Colonic mucosa (tissue), 4 donors: ENCODE measurements around the gene NKAIN2. TPM values are rescaled to one million over a fixed set of nuclear protein-coding genes. Genes with fewer than 3 reads are reported as not detected.
"Not testable (repeated sequence)": the region's sequence is repeated elsewhere in the genome, so short reads cannot be mapped to it uniquely, and the experiment has no call there.

Experiments
- DNase-seq: peaks from one replicate; pipeline ENCODE4 v3.0.0-alpha.2; 2020
- H3K27ac ChIP-seq: fragments of 200-600 bp; one replicate; pipeline ENCODE4 v1.8.0; 2021
- H3K27me3 ChIP-seq: fragments of 200-600 bp; one replicate; pipeline ENCODE4 v1.8.0; 2021
- H3K36me3 ChIP-seq: fragments of 200-600 bp; one replicate; pipeline ENCODE4 v1.8.0; 2021
- H3K4me1 ChIP-seq: fragments of 200-600 bp; one replicate; pipeline ENCODE4 v1.8.0; 2021; ENCODE audit warnings: mild to moderate bottlenecking
- H3K4me3 ChIP-seq: fragments of 200-600 bp; one replicate; pipeline ENCODE4 v1.8.0; 2021
- H3K9ac ChIP-seq, 2 donors: one replicate each; pipeline ENCODE4 v1.7.0; 2013; ENCODE audit warnings: control low read depth in 2 of 2, low read depth in 2 of 2, low read length in 2 of 2
- H3K9me3 ChIP-seq: fragments of 200-600 bp; one replicate; pipeline ENCODE4 v1.8.0; 2021
- intact Hi-C: fragments of 100-400 bp; cut with DNase I; formaldehyde crosslinking; loops from one replicate; pipeline ENCODE4 v1.14.1; 2022
- total RNA-seq, 2 donors: library from RNA; stranded (reverse); fragmentation: NEBNext Ultra II Directional in 1 of 2; extraction: Animal tissue kit (Norgen Biotek cat#: 25700) in 1 of 2; gene quantifications; one replicate each; pipeline ENCODE4 v1.2.1, GENCODE V29; 2021
- TF ChIP-seq, protein P1 (sequence below): fragments of 200-600 bp; IDR thresholded peaks from one replicate; pipeline ENCODE4 v1.8.0; 2022; ENCODE audit warnings: antibody characterized with exemption, mild to moderate bottlenecking
- donor health status: healthy.
- donor health status: DM: no; HTN: no; CAD: no.
- donor health status: DM: no; HTN: no; CAD: no.

Gene NKAIN2
- total RNA-seq, 2 donors from 2014 or later = 0.21 TPM; not detected in 1

DNA sequence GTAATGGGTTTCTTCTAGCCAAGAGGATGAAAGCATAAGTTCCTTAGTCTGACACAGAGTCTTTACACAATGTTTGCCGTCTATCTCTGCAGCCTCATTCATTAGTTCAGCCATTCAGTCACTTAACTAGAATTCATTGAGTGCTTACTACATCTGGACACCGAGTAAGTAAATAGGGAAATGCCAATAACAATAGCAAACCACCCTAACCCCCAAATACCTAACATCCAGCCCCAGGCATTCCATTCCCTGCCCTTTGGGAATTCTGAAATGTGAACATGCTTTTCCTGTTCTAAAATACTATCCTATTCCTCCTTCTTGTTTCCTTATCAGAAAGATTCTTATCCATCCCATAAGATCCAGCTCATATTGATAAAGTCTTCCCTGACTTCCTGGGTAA lies 881.0 kb downstream of the NKAIN2 start:
- TF ChIP-seq, protein P1, sequence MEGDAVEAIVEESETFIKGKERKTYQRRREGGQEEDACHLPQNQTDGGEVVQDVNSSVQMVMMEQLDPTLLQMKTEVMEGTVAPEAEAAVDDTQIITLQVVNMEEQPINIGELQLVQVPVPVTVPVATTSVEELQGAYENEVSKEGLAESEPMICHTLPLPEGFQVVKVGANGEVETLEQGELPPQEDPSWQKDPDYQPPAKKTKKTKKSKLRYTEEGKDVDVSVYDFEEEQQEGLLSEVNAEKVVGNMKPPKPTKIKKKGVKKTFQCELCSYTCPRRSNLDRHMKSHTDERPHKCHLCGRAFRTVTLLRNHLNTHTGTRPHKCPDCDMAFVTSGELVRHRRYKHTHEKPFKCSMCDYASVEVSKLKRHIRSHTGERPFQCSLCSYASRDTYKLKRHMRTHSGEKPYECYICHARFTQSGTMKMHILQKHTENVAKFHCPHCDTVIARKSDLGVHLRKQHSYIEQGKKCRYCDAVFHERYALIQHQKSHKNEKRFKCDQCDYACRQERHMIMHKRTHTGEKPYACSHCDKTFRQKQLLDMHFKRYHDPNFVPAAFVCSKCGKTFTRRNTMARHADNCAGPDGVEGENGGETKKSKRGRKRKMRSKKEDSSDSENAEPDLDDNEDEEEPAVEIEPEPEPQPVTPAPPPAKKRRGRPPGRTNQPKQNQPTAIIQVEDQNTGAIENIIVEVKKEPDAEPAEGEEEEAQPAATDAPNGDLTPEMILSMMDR = no peak
- Histone ChIP-seq H3K9me3 (no peaks in the 10 kb centered on the region), H3K4me1 (no peaks in the 10 kb centered on the region), H3K4me3 (no peak overlapping the region), H3K9ac (no peak overlapping the region), H3K36me3 (no peaks in the 10 kb centered on the region), H3K27ac (no peak overlapping the region), H3K27me3 (no peaks in the 10 kb centered on the region)
- intact Hi-C loops = no loop called here
- no peak for DNase-seq

DNA sequence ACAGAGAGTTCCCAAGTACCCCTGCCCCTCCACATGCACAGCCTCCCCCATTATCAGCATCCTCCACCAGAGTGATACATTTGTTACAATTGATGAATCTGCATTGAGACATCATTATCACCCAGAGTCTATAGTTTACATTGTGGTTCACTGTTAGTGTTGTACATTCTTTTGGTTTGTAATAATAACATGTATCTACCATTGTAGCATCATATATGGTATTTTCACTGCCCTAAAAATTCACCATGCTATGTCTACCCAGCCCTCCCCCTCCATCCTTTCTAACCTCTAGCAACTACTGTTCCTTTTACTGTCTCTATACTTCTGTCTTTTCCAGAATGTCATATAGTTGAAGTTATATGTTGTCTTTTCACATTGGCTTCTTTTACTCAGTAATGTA lies 884.7 kb downstream of the NKAIN2 start:
- intact Hi-C loops = no loop called here
- DNase-seq = no peak
- no peaks in the 10 kb centered on the region for H3K27me3 ChIP-seq
- H3K36me3 ChIP-seq = no peaks in the 10 kb centered on the region
- no peaks in the 10 kb centered on the region for H3K9me3 ChIP-seq
- H3K27ac ChIP-seq = no peak overlapping the region
- H3K4me3 ChIP-seq = no peak overlapping the region
- TF ChIP-seq, protein P1 = no peak
- no peak overlapping the region for H3K9ac ChIP-seq
- H3K4me1 ChIP-seq = no peaks in the 10 kb centered on the region

- intact Hi-C loops = no loop called here
- TF ChIP-seq, protein P1 = no peak
- no peaks in the 10 kb centered on the region for H3K9me3 ChIP-seq
- H3K4me1 ChIP-seq = no peaks in the 10 kb centered on the region
- H3K36me3 ChIP-seq = no peaks in the 10 kb centered on the region
- DNase-seq = no peak
- no peak overlapping the region for H3K27ac ChIP-seq
- no peak overlapping the region for H3K9ac ChIP-seq
- H3K27me3 ChIP-seq = no peaks in the 10 kb centered on the region
- no peak overlapping the region for H3K4me3 ChIP-seq
Measured at GRCh38 chr6:124694139-124694705, 890.6 kb downstream of the NKAIN2 start.

- no peaks in the 10 kb centered on the region for H3K4me1 ChIP-seq
- H3K36me3 ChIP-seq = no peaks in the 10 kb centered on the region
- H3K9me3 ChIP-seq = no peaks in the 10 kb centered on the region
- H3K27ac ChIP-seq = no peak overlapping the region
- no peaks in the 10 kb centered on the region for H3K27me3 ChIP-seq
- no peak overlapping the region for H3K9ac ChIP-seq
- TF ChIP-seq, protein P1 = no peak
- intact Hi-C loops = no loop called here
- no peak overlapping the region for H3K4me3 ChIP-seq
- no peak for DNase-seq
Measured at GRCh38 chr6:124699038-124699437, 895.4 kb downstream of the NKAIN2 start.

DNA sequence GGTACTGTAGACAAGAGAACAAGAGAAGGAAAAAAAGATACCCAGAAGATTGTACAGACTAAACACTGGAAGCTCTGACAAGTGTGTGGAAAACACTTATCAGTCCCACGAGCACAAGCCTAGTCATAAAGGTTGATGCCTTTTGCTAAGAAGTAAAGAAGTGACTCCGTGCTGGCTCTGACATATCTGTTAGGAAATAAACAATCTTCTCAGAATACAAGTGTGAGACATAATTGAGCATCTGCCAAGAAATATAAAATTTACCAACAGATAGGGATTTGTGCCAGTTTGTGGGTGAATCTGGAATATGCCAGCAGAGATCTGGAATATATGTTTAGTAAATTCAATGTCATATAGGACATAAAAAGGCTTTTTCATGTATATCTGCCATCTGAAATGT lies 899.9 kb downstream of the NKAIN2 start:
- Histone ChIP-seq H3K4me1 (no peaks in the 10 kb centered on the region), H3K9me3 (no peaks in the 10 kb centered on the region), H3K27me3 (no peaks in the 10 kb centered on the region), H3K36me3 (no peaks in the 10 kb centered on the region), H3K9ac (no peak overlapping the region), H3K4me3 (no peak overlapping the region), H3K27ac (no peak overlapping the region)
- TF ChIP-seq, protein P1 = no peak
- intact Hi-C loops = no loop called here
- DNase-seq = no peak

GRCh38 chr6:124712532-124712931 lies 908.9 kb downstream of the NKAIN2 start:
- H3K27me3 ChIP-seq, DNase-seq, H3K9me3 ChIP-seq, H3K4me3 ChIP-seq, H3K36me3 ChIP-seq, intact Hi-C loops, H3K27ac ChIP-seq, H3K4me1 ChIP-seq, H3K9ac ChIP-seq: not testable (repeated sequence)
